ENCODE data around the gene ORMDL2. TPM values are rescaled to one million over a fixed set of nuclear protein-coding genes. Genes with fewer than 3 reads are reported as not detected.

ORMDL2 gene
- total RNA-seq, 1 donor from 2014 or later: 54.8 TPM

DNA sequence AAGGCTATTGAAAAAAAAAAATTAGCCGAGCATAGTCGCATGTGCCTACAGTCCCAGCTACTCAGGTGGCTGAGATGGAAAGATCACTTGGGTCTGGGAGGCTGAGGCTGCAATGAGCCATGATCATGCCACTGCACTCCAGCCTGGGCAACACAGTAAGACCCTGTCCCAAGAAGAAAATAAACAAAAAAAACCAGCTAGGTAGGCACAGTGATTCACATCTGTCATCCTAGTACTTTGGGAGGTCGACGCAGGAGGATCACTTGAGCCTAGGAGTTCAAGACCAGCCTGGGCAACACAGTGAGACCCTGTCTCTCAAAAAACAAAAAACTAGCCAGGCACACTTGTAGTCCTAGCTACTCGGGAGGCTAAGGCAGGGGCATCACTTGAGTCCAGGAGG is 8.6 kb upstream of the ORMDL2 start:
- Mint-ChIP-seq H3K9me3 (ENCODE audit: unreplicated experiment) (no peaks in the 10 kb centered on the region), H3K27ac (ENCODE audit: unreplicated experiment) (no peak overlapping the region), H3K4me1 (ENCODE audit: low read depth, unreplicated experiment) (peaks cover 9% of the 10 kb centered on the region), H3K27me3 (ENCODE audit: low read depth, unreplicated experiment) (no peaks in the 10 kb centered on the region), H3K36me3 (ENCODE audit: low read depth, unreplicated experiment) (peaks cover 4% of the 10 kb centered on the region), H3K4me3 (ENCODE audit: unreplicated experiment) (no peak overlapping the region)
- FAIRE-seq (no peak), DNase-seq (ENCODE audit: low read depth) (no peak)
- Histone ChIP-seq H3K27ac (ENCODE audit: low read depth, low read length) (no peak overlapping the region), H3K4me3 (ENCODE audit: insufficient read depth, low read depth, low read length) (no peak overlapping the region), H4K20me1 (ENCODE audit: insufficient read depth, low read length) (peaks cover 87% of the 10 kb centered on the region), H3K36me3 (ENCODE audit: insufficient read depth, low read length) (peaks cover 9% of the 10 kb centered on the region), H3K27me3 (ENCODE audit: insufficient read depth, low read length) (no peaks in the 10 kb centered on the region), H3K9me3 (ENCODE audit: insufficient read depth, low read depth, low read length) (no peaks in the 10 kb centered on the region), H2AFZ (ENCODE audit: low read depth, low read length) (no peak overlapping the region), H3K4me1 (ENCODE audit: insufficient read depth, low read length) (no peaks in the 10 kb centered on the region), H3K4me2 (ENCODE audit: low read length) (no peak overlapping the region), H3K9ac (ENCODE audit: low read length) (no peak overlapping the region), H3K79me2 (ENCODE audit: insufficient read depth, low read length) (peaks cover 99% of the 10 kb centered on the region)
- TF ChIP-seq EZH2 (IDR thresholded peaks at IDR 0.05; ENCODE audit: insufficient read depth, low read length): no peak
- no peak for TF ChIP-seq CTCF (IDR thresholded peaks at IDR 0.05; ENCODE audit: insufficient read depth, low read depth, low read length)

DNA sequence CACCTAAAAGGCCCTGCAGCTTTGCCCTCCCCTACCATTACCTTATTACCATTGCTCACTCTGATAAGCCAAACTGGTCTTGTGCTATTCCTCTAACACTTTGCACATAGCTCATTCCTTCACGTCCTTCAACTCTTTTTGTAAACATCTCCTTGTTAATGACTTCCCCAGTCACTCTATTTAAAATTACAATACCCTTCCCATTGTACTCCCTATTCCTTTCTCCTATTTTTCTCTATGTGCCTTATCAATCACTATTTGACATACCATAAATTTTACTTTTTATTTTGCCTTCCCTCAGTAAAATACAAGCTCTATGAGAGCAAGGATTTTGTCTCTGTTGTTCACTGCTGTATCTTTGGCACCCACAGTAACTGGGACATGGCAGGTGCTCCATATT is 5.8 kb upstream of the ORMDL2 start:
- Histone ChIP-seq H3K4me1 (ENCODE audit: insufficient read depth, low read length) (peaks cover 10% of the 10 kb centered on the region), H3K9ac (ENCODE audit: low read length) (no peak overlapping the region), H4K20me1 (ENCODE audit: insufficient read depth, low read length) (peaks cover 86% of the 10 kb centered on the region), H3K9me3 (ENCODE audit: insufficient read depth, low read depth, low read length) (no peaks in the 10 kb centered on the region), H3K27me3 (ENCODE audit: insufficient read depth, low read length) (no peaks in the 10 kb centered on the region), H3K4me3 (ENCODE audit: insufficient read depth, low read depth, low read length) (no peak overlapping the region), H3K79me2 (ENCODE audit: insufficient read depth, low read length) (peaks cover 99% of the 10 kb centered on the region), H3K36me3 (ENCODE audit: insufficient read depth, low read length) (peaks cover 5% of the 10 kb centered on the region), H3K27ac (ENCODE audit: low read depth, low read length) (no peak overlapping the region), H2AFZ (ENCODE audit: low read depth, low read length) (no peak overlapping the region), H3K4me2 (ENCODE audit: low read length) (no peak overlapping the region)
- no peak overlapping the region for H3K4me3 Mint-ChIP-seq (ENCODE audit: unreplicated experiment)
- peaks cover 4% of the 10 kb centered on the region for H3K36me3 Mint-ChIP-seq (ENCODE audit: low read depth, unreplicated experiment)
- DNase-seq (ENCODE audit: low read depth) (no peak), FAIRE-seq (no peak)
- H3K9me3 Mint-ChIP-seq (ENCODE audit: unreplicated experiment): no peaks in the 10 kb centered on the region
- H3K27me3 Mint-ChIP-seq (ENCODE audit: low read depth, unreplicated experiment): no peaks in the 10 kb centered on the region
- TF ChIP-seq CTCF (IDR thresholded peaks at IDR 0.05; ENCODE audit: insufficient read depth, low read depth, low read length): no peak
- TF ChIP-seq EZH2 (IDR thresholded peaks at IDR 0.05; ENCODE audit: insufficient read depth, low read length): no peak
- H3K4me1 Mint-ChIP-seq (ENCODE audit: low read depth, unreplicated experiment): peaks cover 13% of the 10 kb centered on the region
- no peak overlapping the region for H3K27ac Mint-ChIP-seq (ENCODE audit: unreplicated experiment)

- DNase-seq (ENCODE audit: low read depth) (no peak), FAIRE-seq (no peak)
- Mint-ChIP-seq H3K27ac (ENCODE audit: unreplicated experiment) (no peak overlapping the region), H3K36me3 (ENCODE audit: low read depth, unreplicated experiment) (peaks cover 4% of the 10 kb centered on the region), H3K4me1 (ENCODE audit: low read depth, unreplicated experiment) (peaks cover 15% of the 10 kb centered on the region), H3K27me3 (ENCODE audit: low read depth, unreplicated experiment) (no peaks in the 10 kb centered on the region), H3K9me3 (ENCODE audit: unreplicated experiment) (no peaks in the 10 kb centered on the region), H3K4me3 (ENCODE audit: unreplicated experiment) (peak overlapping the region; percentile 82)
- no peak overlapping the region for H3K4me3 ChIP-seq (ENCODE audit: insufficient read depth, low read depth, low read length)
- peaks cover 95% of the 10 kb centered on the region for H3K79me2 ChIP-seq (ENCODE audit: insufficient read depth, low read length)
- H2AFZ ChIP-seq (ENCODE audit: low read depth, low read length): no peak overlapping the region
- no peak overlapping the region for H3K4me2 ChIP-seq (ENCODE audit: low read length)
- peaks cover 19% of the 10 kb centered on the region for H3K4me1 ChIP-seq (ENCODE audit: insufficient read depth, low read length)
- TF ChIP-seq EZH2 (IDR thresholded peaks at IDR 0.05; ENCODE audit: insufficient read depth, low read length): no peak
- TF ChIP-seq CTCF (IDR thresholded peaks at IDR 0.05; ENCODE audit: insufficient read depth, low read depth, low read length): no peak
- H3K36me3 ChIP-seq (ENCODE audit: insufficient read depth, low read length): peaks cover 5% of the 10 kb centered on the region
- H3K27me3 ChIP-seq (ENCODE audit: insufficient read depth, low read length): no peaks in the 10 kb centered on the region
- no peak overlapping the region for H3K9ac ChIP-seq (ENCODE audit: low read length)
- H3K9me3 ChIP-seq (ENCODE audit: insufficient read depth, low read depth, low read length): no peaks in the 10 kb centered on the region
- no peak overlapping the region for H3K27ac ChIP-seq (ENCODE audit: low read depth, low read length)
- H4K20me1 ChIP-seq (ENCODE audit: insufficient read depth, low read length): peaks cover 70% of the 10 kb centered on the region
Measured at GRCh38 chr12:55814257-55814656, 3.6 kb upstream of the ORMDL2 start.
